Smooth muscle cell (in vitro differentiated cells): ENCODE measurements around the gene USH2A. TPM values are rescaled to one million over a fixed set of nuclear protein-coding genes. Genes with fewer than 3 reads are reported as not detected.

ENCODE experiments used
- DNase-seq: peaks from one replicate; lab custom pipeline; 2025; ENCODE audit not compliant: unreplicated experiment; lab: John Stamatoyannopoulos, UW
- H2AFZ ChIP-seq: fragments of 200-600 bp; sonication (generic); 2 replicates; pipeline ENCODE4 v1.6.0; 2016; ENCODE audit warnings: antibody characterized with exemption, low read depth, mild to moderate bottlenecking
- H3F3A ChIP-seq: fragments of 200-600 bp; sonication (generic); 2 replicates; pipeline ENCODE4 v1.6.0; 2017; ENCODE audit warnings: antibody characterized with exemption, low read depth
- H3K27ac ChIP-seq: fragments of 200-600 bp; sonication (generic); 2 replicates; pipeline ENCODE4 v1.5.1; 2016; ENCODE audit warnings: low read depth, mild to moderate bottlenecking
- H3K27me3 ChIP-seq: fragments of 200-600 bp; sonication (generic); 2 replicates; pipeline ENCODE4 v1.6.1; 2016; ENCODE audit warnings: low read depth, mild to moderate bottlenecking
- H3K36me3 ChIP-seq: fragments of 200-600 bp; sonication (generic); 2 replicates; pipeline ENCODE4 v1.5.1; 2016; ENCODE audit warnings: low read depth
- H3K4me1 ChIP-seq: fragments of 200-600 bp; sonication (generic); 2 replicates; pipeline ENCODE4 v1.5.1; 2016; ENCODE audit warnings: low read depth
- H3K4me2 ChIP-seq: fragments of 200-600 bp; sonication (generic); 2 replicates; pipeline ENCODE4 v1.6.0; 2016; ENCODE audit warnings: mild to moderate bottlenecking
- H3K4me3 ChIP-seq: fragments of 200-600 bp; sonication (generic); 2 replicates; pipeline ENCODE4 v1.5.1; 2016; ENCODE audit warnings: mild to moderate bottlenecking
- H3K79me2 ChIP-seq: fragments of 200-600 bp; sonication (generic); 2 replicates; pipeline ENCODE4 v1.6.0; 2016; ENCODE audit warnings: low read depth, mild to moderate bottlenecking
- H3K9ac ChIP-seq: fragments of 200-600 bp; sonication (generic); 2 replicates; pipeline ENCODE4 v1.6.0; 2016; ENCODE audit warnings: low read depth
- H3K9me3 ChIP-seq: fragments of 200-600 bp; sonication (generic); replicated peaks from 2 replicates; pipeline ENCODE4 v1.5.1; 2016; ENCODE audit warnings: low read depth
- H4K20me1 ChIP-seq: fragments of 200-600 bp; sonication (generic); 2 replicates; pipeline ENCODE4 v1.6.0; 2016; ENCODE audit warnings: low read depth
- CTCF ChIP-seq: fragments of 200-600 bp; sonication (generic); IDR thresholded peaks from 2 replicates; pipeline ENCODE4 v1.5.1; 2017; ENCODE audit warnings: borderline replicate concordance, mild to moderate bottlenecking, antibody characterized with exemption; ENCODE audit not compliant: insufficient read depth, poor library complexity, severe bottlenecking
- WGBS: methylation state at CpG from one replicate; pipeline ENCODE4 v1.1.7; 2016; ENCODE audit warnings: low lambda C conversion rate; 5-methylcytosine and 5-hydroxymethylcytosine counted together
- polyA plus RNA-seq: library from polyadenylated mRNA; unstranded; fragments of >200 nt; fragmentation: Nextera tagmentation; extraction: Ambion mirVana; gene quantifications from 2 replicates; pipeline ENCODE4 v1.2.1, GENCODE V29; 2016
- total RNA-seq: library from RNA; depleted of rRNA; stranded (reverse); fragments of >200 nt; gene quantifications from 2 replicates; pipeline ENCODE4 v1.2.3, GENCODE V29; 2014

Gene USH2A
- total and polyA plus RNA-seq, 2 experiments from 2014 or later, result under 0.01 TPM; not detected in 1

DNA sequence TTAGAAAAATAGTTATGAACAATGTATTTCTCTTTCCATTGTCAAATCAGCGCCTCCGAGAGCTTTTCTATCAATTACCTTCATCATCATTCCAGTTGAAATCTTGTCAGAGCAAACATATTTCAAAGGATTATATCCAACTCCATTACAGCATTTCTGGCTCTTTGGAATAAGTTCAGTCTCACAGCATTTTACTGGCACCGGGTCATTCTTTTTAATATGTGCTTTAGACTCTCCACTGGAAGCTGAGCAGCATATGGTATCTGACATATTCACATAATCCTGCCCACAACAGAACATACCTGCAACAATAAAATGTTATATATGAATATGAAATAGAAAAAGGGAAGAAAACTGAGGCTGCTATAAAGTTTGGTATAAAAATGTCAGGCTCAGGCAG is 633.3 kb downstream of the USH2A start:
- peaks cover 3% of the 10 kb centered on the region for H3K4me1 ChIP-seq
- H3K4me2 ChIP-seq, result no peak overlapping the region
- H3K4me3 ChIP-seq, result no peak overlapping the region
- H2AFZ ChIP-seq, result no peak overlapping the region
- WGBS, result 96% methylated on average over 3 of the region's 3 CpGs
- H4K20me1 ChIP-seq, result no peaks in the 10 kb centered on the region
- H3K27me3 ChIP-seq, result no peaks in the 10 kb centered on the region
- no peak overlapping the region for H3K27ac ChIP-seq
- no peaks in the 10 kb centered on the region for H3K9me3 ChIP-seq
- H3K9ac ChIP-seq, result no peak overlapping the region
- no peak for DNase-seq
- no peak for TF ChIP-seq CTCF
- no peaks in the 10 kb centered on the region for H3K79me2 ChIP-seq
- no peaks in the 10 kb centered on the region for H3F3A ChIP-seq
- H3K36me3 ChIP-seq, result no peaks in the 10 kb centered on the region

DNA sequence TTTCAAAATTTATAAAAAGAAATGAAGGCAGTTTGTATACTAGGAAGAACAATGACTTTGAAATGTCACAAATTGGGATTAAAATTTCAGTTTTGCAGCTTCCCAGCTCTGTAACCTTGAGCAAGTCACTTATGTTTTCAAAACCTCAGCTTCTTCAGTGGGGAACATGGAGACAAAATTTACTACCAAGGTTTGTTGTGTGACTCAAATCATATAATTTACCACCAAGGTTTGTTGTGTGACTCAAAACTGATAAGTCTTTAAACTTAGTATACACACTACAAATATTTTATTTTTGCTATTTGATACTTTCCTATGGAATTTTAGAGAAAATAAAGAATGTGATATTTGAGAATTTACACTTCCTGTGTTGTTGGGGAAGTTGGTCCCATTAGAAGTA is 636.3 kb downstream of the USH2A start:
- no peak overlapping the region for H3K4me2 ChIP-seq
- no peaks in the 10 kb centered on the region for H3K27me3 ChIP-seq
- H3K9ac ChIP-seq, result no peak overlapping the region
- H3K79me2 ChIP-seq, result no peaks in the 10 kb centered on the region
- no peak for TF ChIP-seq CTCF
- H4K20me1 ChIP-seq, result no peaks in the 10 kb centered on the region
- H2AFZ ChIP-seq, result no peak overlapping the region
- H3F3A ChIP-seq, result no peaks in the 10 kb centered on the region
- H3K9me3 ChIP-seq, result no peaks in the 10 kb centered on the region
- DNase-seq, result no peak
- H3K4me1 ChIP-seq, result no peaks in the 10 kb centered on the region
- no peaks in the 10 kb centered on the region for H3K36me3 ChIP-seq
- no peak overlapping the region for H3K4me3 ChIP-seq
- no peak overlapping the region for H3K27ac ChIP-seq

DNA sequence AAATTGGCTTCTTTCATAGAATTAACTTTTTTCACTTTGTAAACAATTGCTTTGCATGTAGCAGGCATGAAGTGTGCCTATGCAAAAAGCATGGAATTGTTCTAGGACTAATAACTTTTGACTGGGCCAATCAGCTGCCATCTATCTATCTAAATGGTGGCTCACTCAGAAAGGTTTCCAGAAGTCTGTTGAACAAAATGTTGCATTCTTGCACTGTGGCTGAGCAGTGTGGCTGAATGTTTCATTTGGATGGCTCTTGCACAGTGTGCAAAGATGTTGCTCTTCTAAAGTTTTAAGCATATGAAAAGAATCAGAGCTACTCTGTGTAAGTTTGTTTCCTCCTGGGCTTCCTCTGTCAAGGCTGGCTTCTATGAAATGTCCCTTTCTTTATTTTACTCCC is 642.6 kb downstream of the USH2A start:
- no peaks in the 10 kb centered on the region for H3K36me3 ChIP-seq
- TF ChIP-seq CTCF, result no peak
- H3K4me2 ChIP-seq, result no peak overlapping the region
- no peak overlapping the region for H3K4me3 ChIP-seq
- H3K9ac ChIP-seq, result no peak overlapping the region
- H3K79me2 ChIP-seq, result no peaks in the 10 kb centered on the region
- no peaks in the 10 kb centered on the region for H3K27me3 ChIP-seq
- H3K27ac ChIP-seq, result no peak overlapping the region
- H3K4me1 ChIP-seq, result no peaks in the 10 kb centered on the region
- H4K20me1 ChIP-seq, result no peaks in the 10 kb centered on the region
- no peak overlapping the region for H2AFZ ChIP-seq
- no peaks in the 10 kb centered on the region for H3K9me3 ChIP-seq
- DNase-seq, result no peak
- H3F3A ChIP-seq, result no peaks in the 10 kb centered on the region

- no peaks in the 10 kb centered on the region for H3K79me2 ChIP-seq
- H3K4me3 ChIP-seq, result no peak overlapping the region
- H3K9ac ChIP-seq, result no peak overlapping the region
- H4K20me1 ChIP-seq, result no peaks in the 10 kb centered on the region
- DNase-seq, result no peak
- no peaks in the 10 kb centered on the region for H3K9me3 ChIP-seq
- H3K4me1 ChIP-seq, result no peaks in the 10 kb centered on the region
- H3K36me3 ChIP-seq, result no peaks in the 10 kb centered on the region
- no peak overlapping the region for H3K4me2 ChIP-seq
- no peak overlapping the region for H3K27ac ChIP-seq
- H2AFZ ChIP-seq, result no peak overlapping the region
- 84% methylated on average over 2 of the region's 2 CpGs for WGBS
- H3K27me3 ChIP-seq, result no peaks in the 10 kb centered on the region
- no peaks in the 10 kb centered on the region for H3F3A ChIP-seq
- no peak for TF ChIP-seq CTCF
These were observed 643.1 kb downstream of the USH2A start for GRCh38 chr1:215780139-215780538.
